HL-60 (cell line): ENCODE data around the gene TBCK.

Source experiments
- CTCF ChIP-seq: IDR thresholded peaks from one replicate; pipeline ENCODE4 v1.5.1; 2011; ENCODE audit warnings: low read length, control low read depth, inconsistent platforms; ENCODE audit not compliant: insufficient read depth
- GABPA ChIP-seq: IDR thresholded peaks from 2 replicates; pipeline ENCODE4 v1.6.1; 2012; ENCODE audit warnings: low read depth
- POLR2AphosphoS5 ChIP-seq: IDR thresholded peaks from 2 replicates; pipeline ENCODE4 v1.6.1; 2012; ENCODE audit warnings: low read depth
- REST ChIP-seq: IDR thresholded peaks from 2 replicates; pipeline ENCODE4 v1.6.1; 2012; ENCODE audit warnings: low read depth; ENCODE audit not compliant: insufficient replicate concordance

- TF ChIP-seq CTCF (no peak), REST (no peak), POLR2AphosphoS5 (no peak), GABPA (no peak)
Measured at GRCh38 chr4:106333186-106333585, 17.2 kb upstream of the TBCK start.
